Measurements from ENCODE around the gene H6PD.

Gene H6PD

GRCh38 chr1:9234223-9235095 is at the start of gene H6PD:
Gene H6PD, plus strand, starts transcription at chr1:9234774. Its CDS starts 10,161 bp downstream, at chr1:9244935.
- DNase-seq (ENCODE audit: low read depth in 2 of 2): peak; percentile 37 to 61

- no peak for DNase-seq (ENCODE audit: low read depth in 2 of 2)
Measured at GRCh38 chr1:9186082-9186859, 48.3 kb upstream of the H6PD start.

GRCh38 chr1:9187004-9187403 is 47.6 kb upstream of the H6PD start:
- no peak for DNase-seq (ENCODE audit: low read depth in 2 of 2)

GRCh38 chr1:9190234-9190633 is 44.3 kb upstream of the H6PD start:
- DNase-seq (ENCODE audit: low read depth in 2 of 2): no peak

- no peak for DNase-seq (ENCODE audit: low read depth in 2 of 2)
Measured at GRCh38 chr1:9191231-9191630, 43.3 kb upstream of the H6PD start.

- no peak for DNase-seq (ENCODE audit: low read depth in 2 of 2)
Measured at GRCh38 chr1:9192578-9193232, 41.9 kb upstream of the H6PD start.

- DNase-seq (ENCODE audit: low read depth in 2 of 2): no peak
Measured at GRCh38 chr1:9193233-9193625, 41.3 kb upstream of the H6PD start.

- DNase-seq (ENCODE audit: low read depth in 2 of 2): no peak
Measured at GRCh38 chr1:9194024-9194423, 40.5 kb upstream of the H6PD start.

- DNase-seq (ENCODE audit: low read depth in 2 of 2): no peak
Measured at GRCh38 chr1:9195651-9196050, 38.9 kb upstream of the H6PD start.

- peak; percentile 32 to 64 for DNase-seq (ENCODE audit: low read depth in 2 of 2)
Measured at GRCh38 chr1:9196129-9197040, 38.2 kb upstream of the H6PD start.

- no peak for DNase-seq (ENCODE audit: low read depth in 2 of 2)
Measured at GRCh38 chr1:9197186-9198099, 37.1 kb upstream of the H6PD start.

- no peak for DNase-seq (ENCODE audit: low read depth in 2 of 2)
Measured at GRCh38 chr1:9198538-9199361, 35.8 kb upstream of the H6PD start.

GRCh38 chr1:9200441-9200840 is 34.1 kb upstream of the H6PD start:
- DNase-seq (ENCODE audit: low read depth in 2 of 2): no peak

- no peak for DNase-seq (ENCODE audit: low read depth in 2 of 2)
Measured at GRCh38 chr1:9201401-9202239, 33.0 kb upstream of the H6PD start.

- no peak for DNase-seq (ENCODE audit: low read depth in 2 of 2)
Measured at GRCh38 chr1:9202240-9202870, 32.2 kb upstream of the H6PD start.

GRCh38 chr1:9203511-9203982 is 31.0 kb upstream of the H6PD start:
- DNase-seq (ENCODE audit: low read depth in 2 of 2): no peak

- DNase-seq (ENCODE audit: low read depth in 2 of 2): no peak
Measured at GRCh38 chr1:9204156-9204720, 30.3 kb upstream of the H6PD start.
